Stimulated activated naive CD4-positive, alpha-beta T cell (primary cell): ENCODE data around the gene ETAA1.

ENCODE experiments used
- DNase-seq, 6 experiments: peaks; one replicate each; lab custom pipeline; 2025; lab: John Stamatoyannopoulos, UW

The ETAA1 gene

GRCh38 chr2:67438337-67438736 is 41.2 kb downstream of the ETAA1 start:
- DNase-seq = no peak

GRCh38 chr2:67445652-67446268 is 48.6 kb downstream of the ETAA1 start:
- DNase-seq = no peak

- DNase-seq = no peak
Measured at GRCh38 chr2:67446491-67446911, 49.4 kb downstream of the ETAA1 start.

- no peak for DNase-seq
Measured at GRCh38 chr2:67448648-67449047, 51.5 kb downstream of the ETAA1 start.

GRCh38 chr2:67451086-67451832 is 54.1 kb downstream of the ETAA1 start:
- no peak for DNase-seq

GRCh38 chr2:67453310-67453709 is 56.2 kb downstream of the ETAA1 start:
- DNase-seq = no peak

GRCh38 chr2:67455219-67456142 is 58.3 kb downstream of the ETAA1 start:
- no peak for DNase-seq

GRCh38 chr2:67456428-67456827 is 59.3 kb downstream of the ETAA1 start:
- DNase-seq = no peak

GRCh38 chr2:67457699-67458098 is 60.6 kb downstream of the ETAA1 start:
- no peak for DNase-seq

- DNase-seq = no peak
Measured at GRCh38 chr2:67459761-67460160, 62.6 kb downstream of the ETAA1 start.
